Breast epithelium (tissue), 4 donors: ENCODE data around the gene GREB1. TPM values are rescaled to one million over a fixed set of nuclear protein-coding genes. Genes with fewer than 3 reads are reported as not detected.

Experiments
- DNase-seq, 2 donors: peaks; one replicate each; pipeline ENCODE4 v3.0.0-alpha.2; 2019; ENCODE audit warnings: low spot score in 2 of 2
- H3K27ac ChIP-seq, 2 donors: fragments of 200-600 bp; sonication (generic) in 1 of 2; one replicate each; pipeline ENCODE4 v1.5.1; 2016 to 2019; ENCODE audit warnings: mild to moderate bottlenecking in 1 of 2
- H3K27me3 ChIP-seq, 2 donors: fragments of 200-600 bp; sonication (generic) in 1 of 2; one replicate each; pipeline versions ENCODE4 v1.5.1 to v1.6.0; 2017 to 2019; ENCODE audit warnings: control low read depth in 1 of 2, mild to moderate bottlenecking in 1 of 2
- H3K36me3 ChIP-seq: fragments of 200-600 bp; one replicate; pipeline ENCODE4 v1.5.1; 2019
- H3K4me1 ChIP-seq, 2 donors: fragments of 200-600 bp; sonication (generic); one replicate each; pipeline ENCODE4 v1.5.1; 2016 to 2019; ENCODE audit warnings: control low read depth in 1 of 2
- H3K4me3 ChIP-seq, 3 donors: fragments of 200-600 bp; sonication (generic); 1 replicate in 2 of 3; 2 replicates in 1 of 3; pipeline ENCODE4 v1.5.1; 2016 to 2019; ENCODE audit warnings: mild to moderate bottlenecking in 3 of 3, moderate library complexity in 2 of 3
- H3K9me3 ChIP-seq, 2 donors: fragments of 200-600 bp; sonication (generic) in 1 of 2; one replicate each; pipeline ENCODE4 v1.5.1; 2016 to 2019; ENCODE audit warnings: control low read depth in 1 of 2
- POLR2A ChIP-seq: fragments of 450-650 bp; IDR thresholded peaks from one replicate; pipeline ENCODE4 v1.6.1; 2016; ENCODE audit warnings: antibody characterized with exemption, mild to moderate bottlenecking, moderate library complexity
- POLR2AphosphoS5 ChIP-seq, 3 donors: sonication (generic); formaldehyde crosslinking; IDR thresholded peaks; one replicate each; pipeline ENCODE4 v1.6.1; 2017; ENCODE audit warnings: antibody characterized with exemption in 3 of 3
- intact Hi-C: fragments of 100-400 bp; cut with DNase I; formaldehyde crosslinking; loops from one replicate; pipeline ENCODE4 v1.15.1; 2023; ENCODE audit warnings: low total_unique reads
- total RNA-seq, 3 donors: library from RNA; depleted of rRNA; stranded (reverse); fragments of >200 nt; gene quantifications; one replicate each; pipeline ENCODE4 v1.1.0, GENCODE V29; 2016
- TF ChIP-seq, protein P1 (sequence below), 3 donors: fragments of 450-650 bp; IDR thresholded peaks; one replicate each; pipeline ENCODE4 v1.5.1; 2016 to 2017; ENCODE audit warnings: antibody characterized with exemption in 3 of 3, mild to moderate bottlenecking in 3 of 3, moderate library complexity in 3 of 3

GREB1 gene
- total RNA-seq, 3 donors from 2014 or later, result 5.4 to 83.6 (median 42.9) TPM

- intact Hi-C loops, result no loop called here
- Histone ChIP-seq H3K27me3 (no peaks in the 10 kb centered on the region), H3K36me3 (no peaks in the 10 kb centered on the region), H3K9me3 (no peaks in the 10 kb centered on the region), H3K4me1 (no peaks in the 10 kb centered on the region), H3K27ac (no peak overlapping the region), H3K4me3 (no peak overlapping the region)
- no peak for DNase-seq
- TF ChIP-seq, protein P1, sequence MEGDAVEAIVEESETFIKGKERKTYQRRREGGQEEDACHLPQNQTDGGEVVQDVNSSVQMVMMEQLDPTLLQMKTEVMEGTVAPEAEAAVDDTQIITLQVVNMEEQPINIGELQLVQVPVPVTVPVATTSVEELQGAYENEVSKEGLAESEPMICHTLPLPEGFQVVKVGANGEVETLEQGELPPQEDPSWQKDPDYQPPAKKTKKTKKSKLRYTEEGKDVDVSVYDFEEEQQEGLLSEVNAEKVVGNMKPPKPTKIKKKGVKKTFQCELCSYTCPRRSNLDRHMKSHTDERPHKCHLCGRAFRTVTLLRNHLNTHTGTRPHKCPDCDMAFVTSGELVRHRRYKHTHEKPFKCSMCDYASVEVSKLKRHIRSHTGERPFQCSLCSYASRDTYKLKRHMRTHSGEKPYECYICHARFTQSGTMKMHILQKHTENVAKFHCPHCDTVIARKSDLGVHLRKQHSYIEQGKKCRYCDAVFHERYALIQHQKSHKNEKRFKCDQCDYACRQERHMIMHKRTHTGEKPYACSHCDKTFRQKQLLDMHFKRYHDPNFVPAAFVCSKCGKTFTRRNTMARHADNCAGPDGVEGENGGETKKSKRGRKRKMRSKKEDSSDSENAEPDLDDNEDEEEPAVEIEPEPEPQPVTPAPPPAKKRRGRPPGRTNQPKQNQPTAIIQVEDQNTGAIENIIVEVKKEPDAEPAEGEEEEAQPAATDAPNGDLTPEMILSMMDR (IDR thresholded peaks at IDR 0.05), result no peak
- TF ChIP-seq POLR2A, result no peak
- no peak for TF ChIP-seq POLR2AphosphoS5 (IDR thresholded peaks at IDR 0.05)
Observed at GRCh38 chr2:11556101-11556806, 22.4 kb downstream of the GREB1 start.

DNA sequence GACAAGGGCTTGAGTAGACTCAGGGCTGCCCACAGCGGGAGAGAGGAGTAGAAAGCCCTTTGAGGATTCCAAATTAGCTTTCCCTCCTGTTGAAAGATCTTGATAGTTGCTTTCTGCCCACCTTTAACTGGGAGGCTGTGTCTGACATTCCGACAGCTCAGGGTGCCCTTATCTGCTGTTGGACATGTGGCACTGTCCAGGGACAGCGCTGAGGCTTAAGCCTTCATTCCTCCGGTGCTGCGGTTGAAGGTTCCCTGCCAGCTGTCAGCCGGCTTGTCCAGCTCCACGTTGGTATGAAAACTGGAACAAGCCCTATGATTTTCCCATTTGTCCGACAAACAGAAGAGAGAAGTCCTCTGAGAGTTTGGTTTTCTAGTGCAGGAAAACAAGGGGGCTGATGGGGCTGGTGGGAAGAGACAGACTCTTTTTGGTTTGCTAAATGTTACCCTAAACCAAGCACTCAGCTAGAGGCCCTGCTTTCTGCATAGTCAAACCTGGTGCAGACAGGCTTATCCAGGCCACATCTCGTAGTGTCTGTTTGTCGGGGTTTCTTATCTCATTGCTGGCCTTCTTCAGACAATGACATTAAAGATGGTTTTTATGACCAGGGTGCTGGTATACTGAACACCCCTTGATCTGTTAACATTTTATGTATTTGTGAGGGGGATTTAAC, 24.5 kb downstream of the GREB1 start:
- DNase-seq, result no peak
- TF ChIP-seq POLR2A (no peak), POLR2AphosphoS5 (IDR thresholded peaks at IDR 0.05) (no peak)
- TF ChIP-seq, protein P1 (IDR thresholded peaks at IDR 0.05), result no peak
- H3K27me3 ChIP-seq, result no peaks in the 10 kb centered on the region
- no peaks in the 10 kb centered on the region for H3K4me1 ChIP-seq
- intact Hi-C loops, result no loop called here
- H3K4me3 ChIP-seq, result no peak overlapping the region
- no peaks in the 10 kb centered on the region for H3K9me3 ChIP-seq
- H3K36me3 ChIP-seq, result no peaks in the 10 kb centered on the region
- H3K27ac ChIP-seq, result no peak overlapping the region

DNA sequence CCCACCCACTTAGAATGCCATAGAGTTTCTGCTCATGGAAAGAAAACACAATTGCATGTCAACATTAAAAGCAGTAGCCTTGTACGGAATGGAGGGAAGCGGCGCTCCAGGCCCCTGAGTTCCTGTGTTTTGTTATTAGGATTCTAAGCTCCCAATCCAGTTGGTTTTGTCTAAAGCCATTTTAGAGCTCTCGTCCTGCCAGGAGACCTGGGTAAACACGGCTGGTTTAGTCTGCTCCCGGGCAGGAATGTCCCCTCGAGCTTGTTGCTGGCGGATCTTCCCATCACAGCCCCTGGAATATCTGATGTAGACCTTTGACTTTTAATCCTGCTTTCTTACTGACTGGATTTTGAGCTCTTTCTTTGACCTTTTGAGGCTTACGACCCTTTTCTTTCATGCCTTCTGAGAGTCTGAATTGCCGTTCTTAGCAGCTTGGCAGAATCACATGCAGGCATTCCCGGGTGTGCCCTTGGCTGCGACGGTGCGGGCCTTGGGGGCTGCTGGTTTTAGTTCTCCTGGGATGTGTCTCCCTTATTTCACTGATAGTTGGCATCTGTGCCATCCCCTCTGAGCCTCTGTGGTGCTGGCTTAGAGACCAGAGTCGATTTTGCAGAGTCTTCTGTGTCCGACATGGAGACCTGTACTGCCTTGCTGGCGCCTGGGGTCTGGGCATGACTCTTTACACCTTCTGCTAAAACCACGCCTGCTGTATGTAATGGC, 25.4 kb downstream of the GREB1 start:
- Histone ChIP-seq H3K36me3 (no peaks in the 10 kb centered on the region), H3K4me1 (no peaks in the 10 kb centered on the region), H3K4me3 (no peak overlapping the region), H3K27ac (no peak overlapping the region), H3K27me3 (no peaks in the 10 kb centered on the region), H3K9me3 (no peaks in the 10 kb centered on the region)
- TF ChIP-seq, protein P1 (IDR thresholded peaks at IDR 0.05), result no peak
- TF ChIP-seq POLR2AphosphoS5 (IDR thresholded peaks at IDR 0.05) (no peak), POLR2A (no peak)
- intact Hi-C loops, result no loop called here
- no peak for DNase-seq

DNA sequence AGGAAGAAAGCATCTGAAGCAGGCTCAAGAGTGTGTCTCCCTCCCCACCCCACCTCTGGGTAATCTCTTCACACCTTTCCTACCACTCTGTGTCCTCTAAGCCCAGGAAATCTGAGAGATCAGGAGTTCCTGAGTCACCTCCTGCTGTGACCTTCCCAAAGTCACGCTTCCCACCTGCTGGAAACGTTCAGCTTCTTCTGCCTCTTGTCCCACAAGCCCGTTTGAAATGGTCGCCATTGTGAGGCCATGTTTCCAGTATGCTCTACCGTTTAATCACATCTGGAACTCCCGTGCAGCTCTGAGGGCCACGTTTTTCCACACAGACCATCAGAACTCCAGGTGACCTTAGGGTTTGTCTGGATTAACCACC, 25.9 kb downstream of the GREB1 start:
- H3K27me3 ChIP-seq, result no peaks in the 10 kb centered on the region
- intact Hi-C loops, result no loop called here

More for the DNA sequence above, 25.9 kb downstream of the GREB1 start:
- DNase-seq, result no peak
- no peaks in the 10 kb centered on the region for H3K9me3 ChIP-seq
- no peak overlapping the region for H3K4me3 ChIP-seq
- no peak for TF ChIP-seq POLR2A
- no peak for TF ChIP-seq POLR2AphosphoS5 (IDR thresholded peaks at IDR 0.05)
- TF ChIP-seq, protein P1 (IDR thresholded peaks at IDR 0.05), result no peak
- H3K27ac ChIP-seq, result no peak overlapping the region
- H3K4me1 ChIP-seq, result no peaks in the 10 kb centered on the region
- no peaks in the 10 kb centered on the region for H3K36me3 ChIP-seq
